Dedifferentiated amniotic fluid mesenchymal stem cell (primary cell): ENCODE measurements around the gene AAGAB.

Experiments
- DNase-seq: peaks from one replicate; pipeline ENCODE4 v3.0.0-alpha.2; 2016; ENCODE audit errors: extremely low spot score

The AAGAB gene

DNA sequence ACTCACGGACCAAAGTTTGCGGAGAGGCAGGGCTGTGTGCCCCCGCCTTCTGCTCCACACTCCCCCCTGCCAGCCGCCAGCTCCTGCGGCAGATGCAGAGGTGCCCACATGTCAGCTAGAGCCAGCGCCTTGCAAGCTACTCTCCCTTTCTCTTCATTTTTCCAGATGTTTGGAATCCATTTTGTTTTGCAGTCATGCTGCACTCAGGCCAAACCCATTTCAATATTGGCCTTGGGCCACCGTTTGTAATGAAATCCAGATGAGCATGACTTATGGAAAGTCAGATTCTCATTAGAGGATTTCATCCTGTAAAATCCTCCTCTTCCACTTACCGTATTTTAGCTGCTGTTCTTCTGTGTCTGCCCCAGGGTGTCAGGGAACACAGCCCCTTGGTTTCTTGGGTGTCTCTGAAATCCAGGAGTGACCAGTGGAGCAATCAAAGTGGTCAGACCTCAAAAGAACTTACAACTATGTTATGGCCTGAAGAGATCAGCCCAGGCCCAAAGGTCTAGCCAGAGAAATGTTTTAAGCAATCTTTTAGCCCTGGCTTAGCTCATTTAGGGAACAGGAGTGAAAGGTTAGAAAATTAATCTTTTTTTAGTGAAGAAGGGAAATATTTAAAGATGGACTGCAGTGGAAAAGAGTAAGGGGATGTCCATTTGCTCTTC, 65.8 kb downstream of the AAGAB start:
- DNase-seq: peak; percentile 94

DNA sequence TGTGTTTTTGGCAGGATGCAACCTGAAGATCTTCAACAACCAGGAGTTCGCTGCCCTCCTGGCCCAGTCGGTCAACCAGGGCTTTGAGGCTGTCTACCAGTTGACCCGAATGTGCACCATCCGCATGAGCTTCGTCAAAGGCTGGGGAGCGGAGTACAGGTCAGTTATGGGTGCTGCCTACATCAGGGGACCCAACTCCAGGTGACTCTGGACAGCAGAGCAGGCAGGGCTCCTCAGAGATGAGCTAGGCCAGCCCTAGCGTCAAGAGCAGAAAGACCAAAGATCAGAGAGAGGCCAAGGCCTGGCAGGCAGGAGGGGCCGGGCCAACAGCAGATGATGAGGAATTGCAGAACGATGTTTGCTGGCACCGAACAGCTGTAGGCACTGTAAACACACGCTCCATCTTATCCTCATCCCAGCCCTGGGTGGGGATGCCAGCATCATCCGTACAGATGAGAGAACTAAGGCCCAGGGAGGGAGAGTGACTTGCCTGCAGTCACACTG, 67.1 kb downstream of the AAGAB start:
- DNase-seq: no peak

DNA sequence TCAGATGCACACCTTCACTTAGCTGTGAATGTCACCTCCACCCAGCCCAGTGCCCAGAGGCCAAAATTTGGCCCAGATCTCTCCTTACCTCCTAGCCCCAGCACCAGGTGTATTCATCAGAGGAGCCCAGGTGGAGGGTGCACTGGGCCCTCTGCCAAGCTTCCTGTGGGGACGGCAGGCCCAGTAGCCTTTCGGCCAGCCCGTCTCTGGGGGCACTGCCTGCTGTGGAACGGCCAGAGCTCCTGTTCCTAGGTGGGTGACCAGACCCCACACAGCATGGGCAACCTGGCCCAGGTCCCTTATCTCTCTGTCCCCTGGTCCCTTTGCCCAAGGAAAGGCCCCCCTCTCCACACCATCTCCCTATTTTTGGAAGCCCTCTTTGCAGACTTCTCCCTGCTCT, 67.8 kb downstream of the AAGAB start:
- no peak for DNase-seq

DNA sequence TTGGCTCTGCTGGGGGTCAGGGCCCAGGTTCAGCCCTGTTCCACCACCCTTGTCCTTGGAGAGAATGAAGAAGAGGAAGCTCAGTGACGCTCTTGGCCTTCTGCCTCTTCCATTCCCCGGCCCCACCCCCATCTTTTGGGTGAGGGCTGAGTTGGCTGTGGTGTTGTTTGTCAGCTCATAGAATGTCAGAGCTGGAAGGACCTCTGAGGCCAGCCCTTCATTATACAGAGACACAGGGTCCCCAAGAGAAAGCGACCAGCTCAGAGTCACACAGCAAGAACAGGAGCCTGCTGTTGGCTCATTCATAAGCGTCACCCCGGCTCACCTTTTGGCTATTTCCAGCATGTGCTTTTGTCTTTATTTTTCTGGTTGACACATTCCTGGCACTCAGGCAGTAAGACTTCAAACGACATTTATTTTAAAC, 68.2 kb downstream of the AAGAB start:
- DNase-seq: no peak

DNA sequence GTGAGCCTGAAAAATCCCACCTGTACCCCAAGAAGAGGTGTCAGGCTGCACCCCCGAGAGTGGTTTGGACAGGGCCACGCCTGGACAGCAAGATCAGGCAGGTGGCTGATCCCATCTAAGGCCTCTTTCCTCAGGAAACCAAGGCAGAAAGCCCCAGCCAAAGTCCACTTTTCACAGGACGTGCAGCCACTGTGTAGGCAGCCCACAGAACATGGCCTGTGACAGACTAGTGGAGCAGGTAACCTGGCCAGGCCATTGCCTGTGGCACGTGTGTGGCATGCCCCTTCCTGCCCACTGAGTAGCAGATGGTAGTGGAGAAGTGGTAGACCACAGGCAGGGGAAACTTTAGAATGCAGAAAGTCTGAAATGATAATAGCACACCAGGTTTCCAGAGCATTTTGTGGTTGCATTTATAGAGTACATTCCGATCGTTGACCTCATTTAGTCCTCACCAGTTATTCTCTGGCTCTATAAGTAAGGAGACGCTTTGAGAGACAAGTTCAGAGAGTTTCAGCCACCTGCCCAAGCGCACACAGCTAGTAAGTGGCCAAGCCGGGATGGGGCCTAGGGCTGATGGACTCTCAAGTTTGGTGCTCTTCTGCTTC, 68.7 kb downstream of the AAGAB start:
- DNase-seq: no peak

DNA sequence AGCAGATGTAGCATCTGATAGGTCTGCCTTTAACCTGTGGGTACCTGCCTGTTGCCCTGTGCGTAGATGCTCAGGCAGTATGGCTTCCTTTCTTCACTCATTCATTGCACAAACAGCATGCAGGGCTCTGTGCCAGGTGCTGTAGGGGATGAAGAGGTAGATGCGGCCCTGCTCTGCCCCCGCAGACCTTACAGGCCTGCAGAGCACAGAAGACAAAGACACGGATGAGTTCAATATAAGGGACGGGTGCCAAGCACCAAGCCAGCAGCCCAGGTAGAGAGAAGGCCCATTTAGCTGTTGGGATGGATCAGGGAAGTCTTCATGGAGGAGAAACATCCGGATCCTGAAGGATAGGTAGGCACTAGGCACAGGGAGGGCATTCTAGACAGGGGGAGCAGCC, 69.4 kb downstream of the AAGAB start:
- no peak for DNase-seq

DNA sequence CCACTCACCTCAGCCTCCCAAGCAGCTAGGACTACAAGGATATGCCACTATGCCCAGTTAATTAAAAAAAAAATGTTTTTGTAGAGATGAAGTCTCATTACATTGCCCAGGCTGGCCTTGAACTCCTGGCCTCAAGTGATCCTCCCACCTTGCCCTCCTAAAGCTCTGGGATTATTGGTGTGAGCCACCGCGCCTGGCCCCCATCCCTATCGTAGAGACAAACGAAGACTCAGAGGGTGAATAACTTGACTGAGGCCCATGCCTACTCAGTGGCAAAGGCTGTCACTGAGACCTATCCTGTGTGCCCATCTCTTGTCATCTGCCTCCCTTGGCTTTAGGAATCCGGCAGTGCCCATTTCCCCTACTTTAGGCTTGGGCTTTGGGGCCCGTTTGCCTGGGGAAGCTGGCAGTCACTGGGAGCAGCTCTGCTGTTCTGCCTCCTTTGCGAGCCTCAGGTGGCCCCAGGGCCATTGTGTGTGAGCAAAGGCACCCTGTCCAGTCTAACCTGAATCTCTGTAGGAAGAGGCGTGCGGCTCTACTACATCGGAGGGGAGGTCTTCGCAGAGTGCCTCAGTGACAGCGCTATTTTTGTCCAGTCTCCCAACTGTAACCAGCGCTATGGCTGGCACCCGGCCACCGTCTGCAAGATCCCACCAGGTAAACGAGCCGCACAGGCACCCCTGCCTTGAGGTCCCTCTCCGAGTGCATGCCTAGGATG, 70.1 kb downstream of the AAGAB start:
- no peak for DNase-seq

DNA sequence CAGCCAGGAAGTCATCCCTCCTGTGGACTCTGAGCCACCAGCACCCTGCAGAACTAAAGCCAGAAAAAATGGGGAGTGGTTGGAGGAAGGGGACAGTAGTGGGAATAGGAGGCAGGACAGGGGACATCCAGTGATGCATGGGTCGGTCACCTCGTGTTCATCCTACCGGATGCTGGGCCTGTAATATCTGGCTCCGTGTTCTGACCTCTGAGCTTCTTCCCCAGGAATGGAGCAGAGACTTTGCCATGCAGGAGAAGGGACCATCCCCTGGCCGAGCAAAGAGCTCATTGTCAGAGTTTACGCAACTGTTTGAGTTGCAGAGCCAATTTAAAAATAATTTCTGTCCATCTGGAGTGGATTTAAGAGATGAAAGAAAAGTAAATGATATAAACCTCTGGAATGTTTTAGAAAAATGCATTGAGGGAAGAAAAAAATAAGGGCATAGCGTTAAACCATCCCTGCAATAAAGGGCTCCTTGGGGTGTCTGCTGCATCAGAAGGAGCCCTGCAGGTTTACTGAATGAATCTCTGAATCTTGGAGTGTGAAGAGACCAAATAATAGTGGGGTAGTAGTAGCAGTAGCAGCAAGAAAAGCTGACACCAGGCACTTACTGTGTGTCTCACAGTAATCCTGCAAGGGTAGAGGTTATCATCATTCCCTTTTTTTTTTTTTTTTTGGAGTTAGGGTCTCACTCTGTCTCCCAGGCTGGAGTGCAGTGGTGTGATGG, 70.9 kb downstream of the AAGAB start:
- peak; percentile 79 for DNase-seq

DNA sequence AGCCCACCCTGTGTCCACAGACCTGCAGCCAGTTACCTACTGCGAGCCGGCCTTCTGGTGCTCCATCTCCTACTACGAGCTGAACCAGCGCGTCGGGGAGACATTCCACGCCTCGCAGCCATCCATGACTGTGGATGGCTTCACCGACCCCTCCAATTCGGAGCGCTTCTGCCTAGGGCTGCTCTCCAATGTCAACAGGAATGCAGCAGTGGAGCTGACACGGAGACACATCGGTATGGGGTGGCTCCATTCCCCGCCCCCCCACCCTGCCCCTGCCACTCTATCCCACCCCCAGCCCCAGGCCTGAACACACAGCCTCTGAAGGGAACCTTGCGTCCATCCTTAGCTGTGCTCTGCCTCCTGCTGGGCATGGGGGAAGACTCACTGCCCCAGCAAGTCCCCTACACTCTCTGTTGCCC, 73.2 kb downstream of the AAGAB start:
- DNase-seq: no peak

DNA sequence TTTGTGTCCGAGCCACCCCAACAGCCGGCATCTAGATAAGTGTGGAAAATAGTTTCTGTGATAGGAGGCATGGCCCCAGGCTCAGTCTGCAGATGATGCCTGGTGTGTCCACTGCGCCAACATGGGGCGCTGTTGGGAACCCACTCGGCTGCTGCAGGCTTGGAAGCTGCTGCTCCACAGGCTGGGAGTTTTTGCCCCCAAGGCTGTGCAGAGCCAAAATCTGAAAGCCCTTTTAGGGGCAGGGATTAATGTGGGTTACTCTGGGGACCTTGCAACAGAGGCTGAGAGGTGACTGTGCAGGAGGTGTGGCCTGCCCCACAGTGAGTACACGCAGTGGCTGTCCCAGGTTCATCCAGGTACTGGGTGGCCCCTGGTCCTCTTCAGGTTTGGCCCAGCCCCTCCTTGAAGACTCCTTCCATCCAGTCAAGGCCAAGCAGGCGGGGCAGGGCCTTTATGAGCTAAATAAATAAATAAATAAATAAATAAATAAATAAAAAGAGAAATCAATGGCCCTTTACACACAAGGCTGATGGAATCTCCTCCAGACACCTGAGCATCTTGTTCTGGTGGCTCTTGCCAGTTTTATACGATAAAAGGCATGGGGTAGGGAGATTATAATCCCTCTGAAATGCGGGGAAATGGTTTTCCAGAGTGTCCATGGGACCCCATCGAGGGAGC, 73.8 kb downstream of the AAGAB start:
- DNase-seq: no peak

DNA sequence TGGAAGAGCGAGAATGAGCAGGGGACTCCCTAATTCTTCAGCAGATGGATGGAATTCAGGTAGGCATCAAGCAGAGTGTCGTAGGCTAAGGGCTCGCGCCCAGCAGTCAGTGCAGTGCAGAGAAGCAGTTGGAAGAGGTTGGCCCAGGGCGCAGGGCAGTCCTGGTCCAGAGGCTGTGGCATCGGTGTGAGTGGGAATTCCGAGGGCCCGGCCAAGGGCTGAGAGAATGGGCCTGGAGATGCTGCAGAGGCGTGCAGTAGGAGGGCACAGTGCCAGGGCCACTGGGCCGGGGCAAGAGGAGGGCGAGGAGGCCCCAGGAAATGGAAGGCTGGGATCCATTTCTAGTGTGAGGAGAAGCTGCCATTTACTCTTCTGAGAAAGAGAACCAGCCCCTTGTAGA, 74.4 kb downstream of the AAGAB start:
- no peak for DNase-seq

DNA sequence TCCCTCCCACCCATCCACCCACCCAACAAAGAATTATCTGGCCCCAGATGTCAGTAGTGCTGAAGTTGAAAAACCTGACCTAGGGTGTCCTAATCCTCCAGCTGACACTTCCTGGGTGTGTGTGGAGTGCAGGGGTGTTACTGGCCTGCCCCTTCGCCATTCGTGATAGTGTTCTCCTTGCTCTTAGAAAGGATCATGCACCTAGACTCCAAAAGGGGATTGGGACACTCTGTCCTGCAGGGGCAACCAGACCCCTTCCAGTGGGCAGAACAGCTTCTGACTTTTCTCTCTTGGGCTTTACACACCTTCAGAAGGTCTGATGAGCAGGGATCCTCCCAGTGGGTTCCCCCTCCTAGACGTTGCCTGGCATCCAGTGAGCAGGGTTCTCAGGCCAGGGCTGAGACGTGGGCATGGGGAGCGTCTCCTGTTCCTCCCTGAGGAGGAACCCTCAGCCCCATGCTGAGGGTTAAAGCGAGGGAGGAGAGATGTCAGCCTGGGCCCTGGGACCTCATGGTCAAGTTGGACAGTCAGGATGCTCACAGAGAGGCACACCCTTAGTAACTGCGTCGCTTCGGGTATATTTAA, 75.0 kb downstream of the AAGAB start:
- DNase-seq: no peak

DNA sequence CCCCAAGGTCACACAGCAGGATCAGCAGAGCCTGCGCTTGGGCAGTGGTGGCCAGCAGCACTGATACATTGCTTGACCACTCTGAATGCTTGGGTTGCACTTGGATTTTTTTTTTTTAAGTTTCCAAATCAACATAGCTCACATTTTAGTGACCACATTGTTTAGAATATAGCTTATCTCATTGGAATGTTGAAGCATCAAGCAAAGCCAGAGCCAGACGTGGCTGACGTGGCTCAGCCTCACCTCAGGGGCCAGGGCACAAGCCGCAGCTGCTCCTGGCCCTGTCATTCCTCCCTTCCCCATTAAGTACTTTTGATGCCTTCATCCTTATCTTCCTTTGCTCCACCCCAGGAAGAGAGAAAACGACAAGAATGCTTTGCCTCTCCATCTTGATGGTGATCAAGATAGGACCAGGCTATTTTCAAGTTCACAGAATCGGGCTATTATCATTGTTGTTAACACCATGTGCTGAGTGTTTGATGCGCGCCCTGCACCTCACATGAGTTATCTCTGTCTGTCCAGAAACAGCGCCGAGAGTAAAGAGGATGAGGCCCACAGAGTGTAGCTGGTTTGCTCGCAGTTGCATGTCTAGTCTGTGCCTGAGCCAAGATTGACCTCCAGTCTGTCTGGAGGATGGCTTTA, 75.8 kb downstream of the AAGAB start:
- peak; percentile 95 for DNase-seq

DNA sequence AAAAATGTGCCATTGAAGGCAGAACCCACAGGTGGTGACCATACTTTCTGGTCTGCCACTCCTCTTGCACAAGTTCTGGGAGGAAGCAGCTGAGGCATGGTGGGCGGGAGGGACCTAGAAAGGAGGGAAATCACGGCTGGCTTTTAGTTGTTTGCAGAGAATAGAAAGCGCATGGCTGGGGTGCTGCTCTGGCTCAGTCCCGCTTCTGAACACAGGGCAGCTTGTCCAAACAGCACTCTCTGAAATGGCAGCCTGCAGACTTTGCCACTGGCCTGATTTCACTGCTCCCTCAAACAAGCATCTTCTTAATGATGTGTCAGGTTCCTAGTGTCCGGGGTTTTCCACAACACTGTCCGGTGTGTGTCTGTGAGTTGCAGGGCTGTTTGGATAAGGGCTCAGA, 76.7 kb downstream of the AAGAB start:
- DNase-seq: no peak

DNA sequence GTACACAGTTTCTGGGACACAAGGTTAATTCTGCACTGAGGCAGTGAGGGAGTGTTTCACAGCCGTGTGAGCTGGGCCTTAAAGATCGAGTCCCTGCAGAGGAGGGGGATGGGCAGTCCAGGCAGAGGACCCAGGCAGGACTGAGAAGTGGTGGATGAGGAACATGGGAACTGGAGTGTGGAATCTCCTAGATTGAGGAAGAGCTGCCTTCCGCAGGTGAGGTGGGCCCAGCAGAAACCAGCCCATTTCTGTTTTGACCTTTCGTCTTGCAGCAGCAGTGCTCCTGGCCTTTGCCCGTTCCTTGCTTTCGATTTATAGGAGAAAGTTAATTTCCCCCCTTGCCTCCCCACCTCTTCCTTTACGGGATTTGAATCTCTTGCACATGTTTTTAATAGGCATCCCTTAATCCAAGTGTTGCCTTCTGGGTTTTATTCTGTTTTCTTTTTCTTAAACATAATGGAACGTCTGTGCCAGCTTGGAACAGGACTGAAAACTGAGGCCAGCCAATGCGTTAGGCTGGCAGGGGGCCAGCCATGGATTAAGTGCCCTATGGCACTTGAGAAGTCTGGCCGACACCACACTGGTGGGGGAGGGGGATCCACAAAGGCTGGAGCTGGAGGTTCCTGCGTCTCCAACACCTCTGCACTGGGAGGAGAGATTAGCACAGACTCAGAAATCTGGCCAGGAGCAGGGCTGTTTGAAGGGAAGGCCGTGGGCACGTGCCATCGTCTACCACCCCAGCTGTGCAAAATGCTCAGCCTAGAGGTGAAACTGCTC, 78.1 kb downstream of the AAGAB start:
- DNase-seq: no peak

DNA sequence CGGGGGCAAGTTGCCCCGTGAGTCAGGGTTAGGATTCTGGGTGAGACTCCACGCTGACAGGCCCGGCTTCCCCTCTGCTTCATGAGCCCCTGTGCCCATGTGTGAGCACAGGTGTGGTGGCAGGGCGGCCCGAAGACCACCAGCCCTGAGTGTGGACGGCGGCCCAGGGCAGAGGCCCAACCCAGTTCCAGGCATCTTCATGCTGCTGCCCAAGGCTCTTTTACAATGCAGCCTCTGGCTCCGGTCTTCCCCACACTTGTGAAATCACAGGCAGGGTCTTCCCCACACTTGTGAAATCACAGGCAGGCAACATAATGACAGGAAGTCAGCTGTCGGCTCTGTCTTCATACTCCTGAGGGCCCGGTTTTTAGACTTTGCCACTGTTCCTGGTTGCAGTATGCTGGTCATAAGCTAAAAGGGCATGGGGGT, 78.8 kb downstream of the AAGAB start:
- no peak for DNase-seq

DNA sequence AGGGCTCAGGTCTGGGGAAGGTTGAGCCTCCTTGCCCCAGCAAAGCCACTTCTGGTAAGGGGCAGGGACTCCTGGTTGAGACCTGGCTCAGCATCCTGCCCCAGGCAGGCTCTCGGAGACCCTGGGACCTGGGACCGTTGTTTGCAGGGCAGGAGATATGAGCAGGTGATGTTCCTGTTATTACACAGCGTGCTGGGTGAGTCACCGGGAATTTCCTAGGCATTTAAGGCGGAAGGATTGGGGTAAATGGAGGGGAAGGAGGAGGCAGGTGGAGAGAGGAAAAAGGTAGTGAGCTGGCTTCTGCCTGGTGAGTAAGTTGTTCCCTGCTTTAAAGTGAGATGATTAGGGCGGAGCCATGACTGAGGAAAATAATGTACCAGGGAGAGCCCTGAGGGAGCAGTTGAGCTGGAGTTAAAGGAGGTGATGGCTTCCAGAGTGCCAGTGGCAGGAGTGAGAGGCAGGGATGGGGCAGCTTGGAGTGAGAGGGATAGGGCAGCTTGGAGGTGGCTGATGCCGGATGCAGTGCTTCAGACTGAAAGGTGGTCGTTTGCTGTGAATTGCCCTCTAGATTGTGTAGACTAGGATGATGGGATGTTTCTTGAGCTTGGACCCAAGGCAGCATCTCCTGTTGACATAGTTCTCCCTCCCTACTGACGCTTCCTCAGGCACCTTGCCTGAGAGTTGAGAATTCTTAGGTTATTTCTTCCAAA, 79.4 kb downstream of the AAGAB start:
- no peak for DNase-seq

DNA sequence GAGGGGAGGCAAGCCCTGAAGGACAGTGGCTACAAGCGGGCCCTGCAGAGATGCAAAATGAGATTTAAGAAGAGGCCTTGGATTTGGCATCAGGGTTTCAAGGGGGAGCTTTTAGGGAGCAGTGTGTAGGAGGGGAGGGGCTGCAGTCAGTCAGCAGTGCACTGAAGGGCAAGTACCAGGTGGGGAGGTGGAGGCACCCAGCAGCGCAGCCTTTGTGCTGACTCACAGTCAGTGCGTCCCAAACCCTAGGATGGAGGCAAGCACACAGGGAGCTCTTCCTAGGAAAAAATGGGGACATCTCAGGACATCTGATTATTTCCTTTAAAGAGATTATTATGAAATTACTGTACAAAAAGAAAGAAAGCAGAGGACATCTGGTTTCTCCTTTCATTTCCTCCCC, 80.0 kb downstream of the AAGAB start:
- DNase-seq: no peak

DNA sequence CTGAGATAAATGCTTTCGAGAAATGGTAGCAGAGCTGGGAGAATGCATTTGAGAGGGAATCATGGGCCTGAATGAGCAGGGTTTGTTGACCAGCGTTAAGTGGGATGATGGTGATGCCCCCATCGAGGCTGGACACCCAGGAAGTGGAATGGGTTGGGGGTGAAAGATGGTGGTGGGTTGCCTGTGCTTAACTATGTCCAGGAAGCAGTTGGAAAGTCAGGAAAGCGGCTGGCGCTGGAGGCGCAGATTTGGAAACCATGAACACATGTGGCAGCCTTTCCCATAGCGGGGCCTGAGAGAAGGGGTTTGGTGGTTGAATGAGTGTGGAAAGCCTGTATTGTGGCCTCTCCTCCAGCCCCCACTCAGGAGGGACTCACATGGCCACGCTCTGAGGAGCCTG, 80.7 kb downstream of the AAGAB start:
- DNase-seq: no peak
